GM12864 (cell line): Measurements from ENCODE around the gene MAGI2.

Experiments used
- DNase-seq: peaks from one replicate; pipeline ENCODE4 v3.0.0-alpha.2; 2011; ENCODE audit warnings: low read depth
- H3K4me3 ChIP-seq: 2 replicates; pipeline ENCODE4 v1.5.1; 2011; ENCODE audit warnings: mild to moderate bottlenecking, low read depth, low read length, control low read depth
- CTCF ChIP-seq: IDR thresholded peaks from 2 replicates; pipeline ENCODE4 v1.5.1; 2011; ENCODE audit warnings: low read depth, mild to moderate bottlenecking, moderate library complexity, low read length, control low read depth, inconsistent platforms; ENCODE audit errors: missing control alignments

The MAGI2 gene

GRCh38 chr7:78395298-78396036 lies 1058.0 kb downstream of the MAGI2 start:
- TF ChIP-seq CTCF: no peak
- H3K4me3 ChIP-seq: no peak overlapping the region
- DNase-seq: no peak

GRCh38 chr7:78389022-78389421 lies 1064.4 kb downstream of the MAGI2 start:
- DNase-seq: no peak
- TF ChIP-seq CTCF: no peak
- no peak overlapping the region for H3K4me3 ChIP-seq

- TF ChIP-seq CTCF: no peak
- no peak for DNase-seq
- H3K4me3 ChIP-seq: no peak overlapping the region
Observed at GRCh38 chr7:78386520-78386919, 1066.9 kb downstream of the MAGI2 start.

- H3K4me3 ChIP-seq: no peak overlapping the region
- no peak for TF ChIP-seq CTCF
- no peak for DNase-seq
Observed at GRCh38 chr7:78383096-78383880, 1070.2 kb downstream of the MAGI2 start.

GRCh38 chr7:78379148-78379547 lies 1074.3 kb downstream of the MAGI2 start:
- no peak overlapping the region for H3K4me3 ChIP-seq
- TF ChIP-seq CTCF: no peak
- DNase-seq: no peak

- no peak for DNase-seq
- H3K4me3 ChIP-seq: no peak overlapping the region
- TF ChIP-seq CTCF: no peak
Observed at GRCh38 chr7:78377532-78377931, 1075.9 kb downstream of the MAGI2 start.
